Measurements from ENCODE around the gene CREB3L4.

Gene CREB3L4

DNA sequence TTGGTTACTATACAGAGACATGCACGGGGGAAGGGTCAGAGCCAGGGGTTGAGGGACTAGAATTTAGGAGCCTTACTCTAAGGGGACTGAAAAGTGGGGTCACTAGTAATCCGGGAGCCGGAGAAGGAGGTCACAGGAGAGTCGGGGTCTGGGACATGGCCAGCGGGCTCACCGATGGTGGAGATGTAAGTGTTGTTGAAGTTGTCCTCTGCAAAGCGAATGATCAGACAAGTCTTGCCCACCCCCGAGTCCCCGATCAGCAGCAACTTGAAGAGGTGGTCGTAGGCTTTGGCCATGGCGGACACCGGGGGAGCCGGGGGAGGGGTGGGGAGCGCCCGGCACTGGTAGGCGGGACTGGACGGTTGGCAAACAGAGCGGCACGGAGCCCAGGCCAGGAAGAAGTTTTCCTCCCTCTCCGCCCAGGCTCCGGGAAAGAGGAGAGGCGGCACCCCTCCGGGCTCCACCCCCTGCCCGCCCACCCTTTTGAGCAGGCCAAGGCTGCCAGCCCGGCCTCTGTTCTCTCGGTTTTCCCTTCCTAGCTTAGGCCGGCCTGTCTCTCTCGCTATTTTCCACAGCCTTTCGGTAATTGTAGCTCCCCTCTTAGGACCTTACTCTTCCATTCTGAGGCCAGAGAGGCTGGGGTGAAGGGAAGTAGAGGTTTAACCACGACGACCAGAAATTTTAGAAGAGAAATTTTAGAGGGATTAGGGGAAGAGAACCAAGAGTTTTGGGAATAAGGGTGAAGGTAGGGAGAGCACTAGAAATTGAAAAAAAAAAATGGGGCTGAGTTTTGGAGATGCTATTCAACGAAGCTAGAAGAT lies 18.4 kb downstream of the CREB3L4 start, which contains the start of gene RAB13:
TSS of gene RAB13 (minus strand) at position 399 of the 821 bp plus-strand sequence. CDS start at position 296, 103 bp downstream.
- in situ Hi-C loops (cut with MboI; ENCODE audit: low sequenced_read_pairs, unreplicated experiment), result loop anchor here (10.0 kb wide), 2 partner anchors 191 to 311 kb away; partner anchors contain the start of genes ILF2 and NPR1
- peak; percentile 57 for DNase-seq (ENCODE audit: low spot score)
- TF ChIP-seq, protein P1, sequence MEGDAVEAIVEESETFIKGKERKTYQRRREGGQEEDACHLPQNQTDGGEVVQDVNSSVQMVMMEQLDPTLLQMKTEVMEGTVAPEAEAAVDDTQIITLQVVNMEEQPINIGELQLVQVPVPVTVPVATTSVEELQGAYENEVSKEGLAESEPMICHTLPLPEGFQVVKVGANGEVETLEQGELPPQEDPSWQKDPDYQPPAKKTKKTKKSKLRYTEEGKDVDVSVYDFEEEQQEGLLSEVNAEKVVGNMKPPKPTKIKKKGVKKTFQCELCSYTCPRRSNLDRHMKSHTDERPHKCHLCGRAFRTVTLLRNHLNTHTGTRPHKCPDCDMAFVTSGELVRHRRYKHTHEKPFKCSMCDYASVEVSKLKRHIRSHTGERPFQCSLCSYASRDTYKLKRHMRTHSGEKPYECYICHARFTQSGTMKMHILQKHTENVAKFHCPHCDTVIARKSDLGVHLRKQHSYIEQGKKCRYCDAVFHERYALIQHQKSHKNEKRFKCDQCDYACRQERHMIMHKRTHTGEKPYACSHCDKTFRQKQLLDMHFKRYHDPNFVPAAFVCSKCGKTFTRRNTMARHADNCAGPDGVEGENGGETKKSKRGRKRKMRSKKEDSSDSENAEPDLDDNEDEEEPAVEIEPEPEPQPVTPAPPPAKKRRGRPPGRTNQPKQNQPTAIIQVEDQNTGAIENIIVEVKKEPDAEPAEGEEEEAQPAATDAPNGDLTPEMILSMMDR (IDR thresholded peaks at IDR 0.05; ENCODE audit: borderline replicate concordance, control extremely low read depth, extremely low read depth, insufficient read depth, missing control alignments), result no peak

DNA sequence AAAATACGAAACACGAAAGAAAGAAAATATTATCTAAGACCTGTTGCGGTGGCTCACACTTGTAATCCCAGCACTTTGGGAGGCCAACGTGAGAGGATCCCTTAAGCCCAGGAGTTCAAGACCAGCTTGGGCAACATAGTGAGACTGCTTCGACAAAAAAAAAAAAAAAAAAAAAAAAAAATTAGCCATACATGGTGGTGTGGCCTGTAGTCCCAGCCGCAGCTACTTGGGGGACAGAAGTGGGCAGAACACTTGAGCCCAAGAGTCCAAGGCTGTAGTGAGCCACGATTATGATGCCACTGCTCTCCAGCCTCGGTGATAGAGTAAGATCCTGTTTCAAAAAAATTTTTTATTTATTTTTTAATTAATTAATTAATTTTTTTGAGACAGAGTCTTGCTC lies 19.9 kb downstream of the CREB3L4 start:
- DNase-seq (ENCODE audit: low spot score), result no peak
- TF ChIP-seq, protein P1 (IDR thresholded peaks at IDR 0.05; ENCODE audit: borderline replicate concordance, control extremely low read depth, extremely low read depth, insufficient read depth, missing control alignments), result no peak
- in situ Hi-C loops (cut with MboI; ENCODE audit: low sequenced_read_pairs, unreplicated experiment), result loop anchor here (10.0 kb wide), 2 partner anchors 193 to 313 kb away; partner anchors contain the start of genes ILF2 and NPR1

DNA sequence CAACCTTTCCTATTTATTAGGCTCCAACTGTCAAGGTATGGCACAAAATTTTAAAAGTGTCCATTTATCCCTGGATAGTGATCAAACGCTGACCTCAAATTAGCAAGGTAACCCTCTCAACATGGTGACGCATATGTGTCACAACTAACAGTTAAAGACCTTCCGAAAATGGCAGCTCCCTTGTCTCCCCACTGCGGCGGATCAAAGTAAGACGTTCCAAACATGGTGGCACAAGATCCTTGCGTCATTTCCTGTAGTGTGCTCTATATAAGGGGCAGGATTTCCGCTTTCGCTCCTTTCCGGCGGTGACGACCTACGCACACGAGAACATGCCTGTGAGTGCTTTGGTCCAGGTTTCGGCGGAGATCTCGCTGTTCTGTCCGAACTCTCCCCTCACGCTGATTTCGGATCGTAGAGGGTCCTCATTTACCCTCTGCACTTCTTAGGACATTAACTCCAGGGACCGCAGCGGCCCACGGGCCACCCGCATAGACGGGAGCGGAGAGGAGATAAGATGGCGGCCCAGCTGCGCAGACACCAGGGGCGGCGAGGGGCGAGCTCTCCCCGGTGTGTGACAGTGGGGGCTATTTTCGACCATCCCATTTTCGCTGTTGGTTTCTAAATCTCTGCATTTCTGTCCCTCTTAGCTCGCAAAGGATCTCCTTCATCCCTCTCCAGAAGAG lies 22.9 kb downstream of the CREB3L4 start, which contains the start of gene RPS27:
TSS of gene RPS27 (plus strand) at position 295 of the 683 bp plus-strand sequence. CDS start at position 330, 35 bp downstream.
- in situ Hi-C loops (cut with MboI; ENCODE audit: low sequenced_read_pairs, unreplicated experiment), result no loop called here
- TF ChIP-seq, protein P1 (IDR thresholded peaks at IDR 0.05; ENCODE audit: borderline replicate concordance, control extremely low read depth, extremely low read depth, insufficient read depth, missing control alignments), result no peak
- DNase-seq (ENCODE audit: low spot score), result peak; percentile 96

DNA sequence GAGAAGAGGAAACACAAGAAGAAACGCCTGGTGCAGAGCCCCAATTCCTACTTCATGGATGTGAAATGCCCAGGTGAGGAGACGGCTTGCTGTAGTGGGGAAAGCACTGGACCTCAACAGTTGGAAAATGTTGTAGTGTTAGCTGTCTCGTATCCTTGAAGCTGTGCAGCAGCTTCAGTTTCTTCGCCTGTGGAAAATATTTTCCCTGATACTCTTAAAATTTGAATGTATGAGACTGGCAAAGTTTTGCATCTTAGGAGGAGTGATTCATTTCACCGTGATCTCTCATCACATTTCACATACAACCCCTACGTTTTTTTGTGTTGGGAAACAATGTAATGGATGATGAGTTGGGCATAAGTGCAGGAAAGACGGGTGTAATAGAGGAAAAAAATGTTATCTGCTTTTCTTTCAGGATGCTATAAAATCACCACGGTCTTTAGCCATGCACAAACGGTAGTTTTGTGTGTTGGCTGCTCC lies 23.5 kb downstream of the CREB3L4 start:
- in situ Hi-C loops (cut with MboI; ENCODE audit: low sequenced_read_pairs, unreplicated experiment), result no loop called here
- no peak for DNase-seq (ENCODE audit: low spot score)
- TF ChIP-seq, protein P1 (IDR thresholded peaks at IDR 0.05; ENCODE audit: borderline replicate concordance, control extremely low read depth, extremely low read depth, insufficient read depth, missing control alignments), result no peak

DNA sequence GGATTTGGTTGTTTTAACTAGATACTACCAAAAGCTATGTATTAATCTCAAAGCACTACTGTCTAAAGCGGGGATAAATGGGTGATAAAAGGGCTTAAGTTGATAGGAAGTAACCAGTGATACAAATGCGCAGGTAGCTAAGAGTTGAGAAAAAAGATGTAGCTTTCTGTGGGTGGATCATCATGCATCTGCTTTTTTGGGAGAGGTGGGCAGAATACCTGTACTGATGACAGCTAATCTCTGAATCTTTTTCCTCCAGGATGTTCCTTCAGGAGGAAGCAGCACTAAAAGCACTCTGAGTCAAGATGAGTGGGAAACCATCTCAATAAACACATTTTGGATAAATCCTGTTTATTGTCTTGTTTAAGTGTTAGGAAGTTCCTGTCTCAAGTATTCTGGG lies 24.1 kb downstream of the CREB3L4 start:
- in situ Hi-C loops (cut with MboI; ENCODE audit: low sequenced_read_pairs, unreplicated experiment), result no loop called here
- DNase-seq (ENCODE audit: low spot score), result no peak
- TF ChIP-seq, protein P1 (IDR thresholded peaks at IDR 0.05; ENCODE audit: borderline replicate concordance, control extremely low read depth, extremely low read depth, insufficient read depth, missing control alignments), result no peak

DNA sequence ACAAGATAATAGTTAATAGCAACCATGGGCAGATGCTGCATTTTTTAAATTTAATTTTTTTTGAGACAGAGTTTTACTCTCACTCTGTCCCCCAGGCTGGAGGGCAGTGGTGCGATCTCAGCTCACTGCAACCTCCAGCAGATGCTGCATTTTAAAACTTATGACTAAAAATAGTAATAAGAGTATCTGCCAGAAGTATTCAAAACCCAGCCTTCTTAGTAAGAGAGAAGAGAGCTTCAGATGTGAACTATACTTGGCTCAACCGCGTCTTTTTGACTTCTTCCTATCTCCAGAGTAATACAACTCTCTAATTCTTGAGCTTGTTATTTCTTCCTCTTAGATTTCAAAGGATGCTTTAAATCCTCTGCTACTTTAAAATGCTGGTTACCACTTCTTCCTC lies 27.5 kb downstream of the CREB3L4 start:
- DNase-seq (ENCODE audit: low spot score), result no peak
- in situ Hi-C loops (cut with MboI; ENCODE audit: low sequenced_read_pairs, unreplicated experiment), result no loop called here
- TF ChIP-seq, protein P1 (IDR thresholded peaks at IDR 0.05; ENCODE audit: borderline replicate concordance, control extremely low read depth, extremely low read depth, insufficient read depth, missing control alignments), result no peak
